Activated B cell treated with CpG ODN at 0.5 μM for 24 hours (primary cell): ENCODE measurements around the gene PPP2R2B. TPM values are rescaled to one million over a fixed set of nuclear protein-coding genes. Genes with fewer than 3 reads are reported as not detected.

ENCODE experiments used
- ATAC-seq: fragments of 200-7000 bp; cut with Tn5 transposase; one replicate; pipeline ENCODE4 v1.10.0; 2021; ENCODE audit warnings: low read depth, mild to moderate bottlenecking, moderate library complexity
- CTCF ChIA-PET: fragments of 350-600 bp; sonication (Branson Sonifier 250); formaldehyde crosslinking; loops from one replicate; lab custom pipeline; 2021; ENCODE audit warnings: antibody characterized with exemption; lab: Charles Lee
- POLR2A ChIA-PET: fragments of 350-600 bp; sonication (Branson Sonifier 250); formaldehyde crosslinking; loops from one replicate; lab custom pipeline; 2021; ENCODE audit warnings: antibody characterized with exemption; lab: Charles Lee
- DNase-seq: peaks from one replicate; pipeline ENCODE4 v3.0.0; 2022
- H3K27ac Mint-ChIP-seq: one replicate; pipeline ENCODE4 v1.8.0; 2020; ENCODE audit warnings: mixed read lengths
- H3K27me3 Mint-ChIP-seq: one replicate; pipeline ENCODE4 v1.8.0; 2021; ENCODE audit warnings: mixed read lengths
- H3K36me3 Mint-ChIP-seq: one replicate; pipeline ENCODE4 v1.8.0; 2021; ENCODE audit warnings: low read depth, mixed read lengths
- H3K4me1 Mint-ChIP-seq: one replicate; pipeline ENCODE4 v1.8.0; 2021; ENCODE audit warnings: mixed read lengths
- H3K4me3 Mint-ChIP-seq: one replicate; pipeline ENCODE4 v1.8.0; 2020; ENCODE audit warnings: mild to moderate bottlenecking, mixed read lengths
- H3K9me3 Mint-ChIP-seq: one replicate; pipeline ENCODE4 v1.8.0; 2020; ENCODE audit warnings: mixed read lengths
- intact Hi-C: fragments of 100-400 bp; cut with micrococcal nuclease; formaldehyde crosslinking; loops from one replicate; pipeline ENCODE4 v1.15.1; 2024
- total RNA-seq: library from RNA; stranded (reverse); gene quantifications from 2 replicates; pipeline ENCODE4 v1.2.3, GENCODE V29; 2022
- TF ChIP-seq, protein P1 (sequence below): fragments of 200-600 bp; IDR thresholded peaks from one replicate; pipeline ENCODE4 v1.8.0; 2022; ENCODE audit warnings: antibody characterized with exemption, mild to moderate bottlenecking

Gene PPP2R2B
- total RNA-seq, 1 donor from 2014 or later, result not detected

DNA sequence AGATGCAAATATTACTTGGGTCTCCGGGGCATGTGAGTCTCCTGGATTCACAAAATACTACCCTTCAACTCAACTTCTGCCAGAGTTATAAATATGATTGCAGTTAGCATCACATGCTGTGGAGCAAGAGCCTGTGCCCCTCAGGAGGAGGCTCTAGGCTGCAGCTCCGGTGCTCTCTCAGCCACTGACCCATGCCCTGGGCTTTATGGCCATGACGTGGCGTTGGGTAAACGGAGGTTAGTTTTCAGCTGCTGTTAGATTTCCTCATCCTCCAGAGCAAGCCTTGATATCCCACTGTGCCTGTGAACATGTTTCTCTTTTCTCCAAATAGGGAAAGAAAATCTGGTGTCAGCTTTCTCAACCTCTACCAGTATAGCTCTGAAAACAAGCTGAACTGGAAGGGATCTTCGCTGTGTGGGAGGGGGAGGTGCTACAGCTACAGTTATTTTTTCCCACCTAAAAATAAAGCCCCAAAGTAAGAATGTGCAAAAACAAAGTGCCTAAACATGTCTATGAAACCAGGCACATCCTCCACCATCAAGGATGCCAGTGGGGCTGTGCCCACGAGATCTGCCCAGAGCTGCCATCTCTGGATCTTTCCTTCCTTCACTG, 238.2 kb downstream of the PPP2R2B start:
- intact Hi-C loops, result no loop called here
- H3K36me3 Mint-ChIP-seq, result no peaks in the 10 kb centered on the region
- no peaks in the 10 kb centered on the region for H3K27me3 Mint-ChIP-seq
- CTCF ChIA-PET, result no interaction called here
- no peak overlapping the region for H3K27ac Mint-ChIP-seq
- no peaks in the 10 kb centered on the region for H3K4me1 Mint-ChIP-seq
- no peak for ATAC-seq
- DNase-seq, result no peak
- POLR2A ChIA-PET, result no interaction called here
- H3K9me3 Mint-ChIP-seq, result no peaks in the 10 kb centered on the region
- TF ChIP-seq, protein P1, sequence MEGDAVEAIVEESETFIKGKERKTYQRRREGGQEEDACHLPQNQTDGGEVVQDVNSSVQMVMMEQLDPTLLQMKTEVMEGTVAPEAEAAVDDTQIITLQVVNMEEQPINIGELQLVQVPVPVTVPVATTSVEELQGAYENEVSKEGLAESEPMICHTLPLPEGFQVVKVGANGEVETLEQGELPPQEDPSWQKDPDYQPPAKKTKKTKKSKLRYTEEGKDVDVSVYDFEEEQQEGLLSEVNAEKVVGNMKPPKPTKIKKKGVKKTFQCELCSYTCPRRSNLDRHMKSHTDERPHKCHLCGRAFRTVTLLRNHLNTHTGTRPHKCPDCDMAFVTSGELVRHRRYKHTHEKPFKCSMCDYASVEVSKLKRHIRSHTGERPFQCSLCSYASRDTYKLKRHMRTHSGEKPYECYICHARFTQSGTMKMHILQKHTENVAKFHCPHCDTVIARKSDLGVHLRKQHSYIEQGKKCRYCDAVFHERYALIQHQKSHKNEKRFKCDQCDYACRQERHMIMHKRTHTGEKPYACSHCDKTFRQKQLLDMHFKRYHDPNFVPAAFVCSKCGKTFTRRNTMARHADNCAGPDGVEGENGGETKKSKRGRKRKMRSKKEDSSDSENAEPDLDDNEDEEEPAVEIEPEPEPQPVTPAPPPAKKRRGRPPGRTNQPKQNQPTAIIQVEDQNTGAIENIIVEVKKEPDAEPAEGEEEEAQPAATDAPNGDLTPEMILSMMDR, result no peak
- no peak overlapping the region for H3K4me3 Mint-ChIP-seq

DNA sequence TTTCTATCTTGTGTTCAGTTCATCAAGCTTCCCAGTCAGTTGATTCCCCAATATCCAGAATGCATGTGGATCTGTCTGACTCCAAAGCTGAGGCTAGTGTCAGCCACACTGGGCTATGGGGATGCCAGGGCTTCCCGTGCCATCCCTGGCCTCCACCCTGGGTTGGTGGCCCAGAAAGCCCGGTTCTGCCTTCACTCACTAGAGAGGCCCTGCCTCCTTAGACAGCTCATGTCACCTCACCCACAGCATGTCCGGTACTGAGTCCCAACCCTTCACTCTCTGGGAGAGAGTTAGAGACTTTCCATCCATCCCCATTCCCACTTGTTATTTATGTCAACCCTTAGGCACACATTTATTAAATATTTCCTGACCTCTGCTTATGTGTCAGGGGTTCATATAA, 243.1 kb downstream of the PPP2R2B start:
- Mint-ChIP-seq H3K27ac (no peak overlapping the region), H3K36me3 (no peaks in the 10 kb centered on the region), H3K4me3 (no peak overlapping the region), H3K27me3 (no peaks in the 10 kb centered on the region), H3K4me1 (no peaks in the 10 kb centered on the region), H3K9me3 (no peaks in the 10 kb centered on the region)
- DNase-seq (no peak), ATAC-seq (no peak)
- ChIA-PET POLR2A (no interaction called here), CTCF (no interaction called here)
- TF ChIP-seq, protein P1, result no peak
- intact Hi-C loops, result no loop called here

DNA sequence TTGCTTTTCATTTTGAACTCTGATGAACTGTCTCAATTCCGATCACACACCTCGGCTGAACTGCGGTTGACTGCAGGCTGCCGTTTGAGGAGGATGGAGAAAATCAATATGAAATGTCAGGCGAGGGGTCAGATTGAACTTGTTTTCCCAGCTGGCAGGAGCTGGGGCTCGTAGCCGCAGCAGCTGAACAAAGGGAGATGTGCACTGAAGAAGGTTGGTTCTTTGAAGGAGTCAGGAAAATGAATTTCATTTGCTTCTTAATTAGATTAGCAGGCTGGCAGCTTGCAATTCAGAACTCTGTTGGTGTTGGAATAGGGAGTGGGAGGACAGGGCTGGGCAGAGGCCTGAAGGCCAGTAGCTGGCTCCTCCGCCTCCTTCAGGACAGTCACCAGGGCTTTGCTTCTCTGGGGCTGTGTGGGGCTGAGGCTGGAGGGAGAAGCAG, 245.2 kb downstream of the PPP2R2B start:
- Mint-ChIP-seq H3K27me3 (no peaks in the 10 kb centered on the region), H3K4me3 (no peak overlapping the region), H3K4me1 (no peaks in the 10 kb centered on the region), H3K36me3 (no peaks in the 10 kb centered on the region), H3K27ac (no peak overlapping the region), H3K9me3 (no peaks in the 10 kb centered on the region)
- ChIA-PET CTCF (no interaction called here), POLR2A (no interaction called here)
- intact Hi-C loops, result no loop called here
- TF ChIP-seq, protein P1, result no peak
- ATAC-seq, result no peak
- DNase-seq, result no peak

DNA sequence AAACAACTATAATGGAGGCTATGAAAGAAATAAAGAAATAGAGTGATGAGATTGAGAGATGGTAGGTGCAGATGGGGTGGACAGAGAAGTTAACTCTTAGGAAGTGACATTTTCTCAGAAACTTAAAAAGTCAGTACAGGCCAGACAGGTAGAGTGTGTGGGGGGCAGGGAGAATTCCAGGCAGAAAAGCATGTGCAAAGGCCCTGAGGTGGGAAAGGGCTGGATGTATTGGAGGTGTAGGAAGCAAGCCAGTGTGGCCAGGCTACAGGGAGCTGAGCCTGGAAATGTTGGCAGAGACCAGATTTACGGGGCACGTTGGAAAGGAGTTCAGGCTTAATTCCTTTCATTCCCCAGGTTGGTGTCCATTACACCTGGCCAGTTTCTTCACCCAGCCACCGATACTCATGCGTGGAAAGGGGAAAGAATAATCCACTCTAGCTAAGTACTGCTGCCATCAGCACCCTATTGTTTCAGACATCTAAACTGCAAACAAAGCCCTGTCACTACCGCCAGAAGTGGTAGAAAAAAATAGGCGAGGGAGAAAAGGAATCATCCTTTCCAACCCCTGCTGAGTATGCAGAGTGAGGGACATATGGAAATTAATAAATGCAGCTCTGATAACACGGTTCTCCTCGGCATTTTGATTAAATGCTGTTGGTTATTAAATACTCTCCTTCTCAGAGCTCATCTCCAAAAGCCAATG, 245.8 kb downstream of the PPP2R2B start:
- H3K4me3 Mint-ChIP-seq, result no peak overlapping the region
- TF ChIP-seq, protein P1, result no peak
- no peaks in the 10 kb centered on the region for H3K4me1 Mint-ChIP-seq
- ChIA-PET CTCF (no interaction called here), POLR2A (no interaction called here)
- H3K36me3 Mint-ChIP-seq, result no peaks in the 10 kb centered on the region
- no peak for ATAC-seq
- no peak overlapping the region for H3K27ac Mint-ChIP-seq
- no peaks in the 10 kb centered on the region for H3K27me3 Mint-ChIP-seq
- intact Hi-C loops, result no loop called here
- H3K9me3 Mint-ChIP-seq, result no peaks in the 10 kb centered on the region
- DNase-seq, result no peak

DNA sequence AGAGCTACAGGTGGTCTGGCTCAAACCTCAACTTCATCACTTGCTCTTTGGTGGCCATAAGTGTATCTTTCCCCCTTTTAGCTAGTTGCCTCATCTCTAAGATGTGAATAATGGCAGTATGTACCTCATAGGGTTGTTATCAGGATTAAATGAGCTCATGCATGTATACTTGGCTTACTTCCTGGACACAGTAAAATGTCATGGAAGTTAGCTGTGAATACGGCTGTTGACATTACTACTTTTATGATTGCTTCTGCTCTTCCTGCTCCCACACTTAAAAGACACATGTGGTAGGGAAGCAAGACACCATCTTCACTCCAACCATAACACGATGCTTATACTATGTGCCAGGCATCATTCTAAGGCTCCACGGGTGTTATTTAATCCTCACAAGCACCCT, 248.1 kb downstream of the PPP2R2B start:
- Mint-ChIP-seq H3K9me3 (no peaks in the 10 kb centered on the region), H3K4me1 (no peaks in the 10 kb centered on the region), H3K27ac (no peak overlapping the region), H3K4me3 (no peak overlapping the region), H3K36me3 (no peaks in the 10 kb centered on the region), H3K27me3 (no peaks in the 10 kb centered on the region)
- intact Hi-C loops, result no loop called here
- CTCF ChIA-PET, result no interaction called here
- no peak for DNase-seq
- TF ChIP-seq, protein P1, result no peak
- no peak for ATAC-seq
- POLR2A ChIA-PET, result no interaction called here
